Prostate gland (tissue), 2 donors: ENCODE data around the gene INSIG1. TPM values are rescaled to one million over a fixed set of nuclear protein-coding genes. Genes with fewer than 3 reads are reported as not detected.

ENCODE experiments used
- DNase-seq: peaks from one replicate; pipeline ENCODE4 v3.0.0-alpha.2; 2019; ENCODE audit warnings: low spot score
- H3K27ac ChIP-seq, 2 donors: fragments of 200-600 bp; sonication (generic); 2 replicates each; pipeline ENCODE4 v1.5.1; 2017 to 2019
- H3K27me3 ChIP-seq: fragments of 200-600 bp; sonication (generic); replicated peaks from 2 replicates; pipeline ENCODE4 v1.5.1; 2019; ENCODE audit not compliant: insufficient read depth
- H3K36me3 ChIP-seq, 2 donors: fragments of 200-600 bp; sonication (generic); 1 replicate in 1 of 2; 2 replicates in 1 of 2; pipeline versions ENCODE4 v1.5.1 to v1.8.1; 2017 to 2019
- H3K4me1 ChIP-seq: fragments of 200-600 bp; sonication (generic); replicated peaks from 2 replicates; pipeline ENCODE4 v1.5.1; 2019
- H3K4me3 ChIP-seq, 2 donors: fragments of 200-600 bp; sonication (generic); 2 replicates each; pipeline ENCODE4 v1.5.1; 2017 to 2019
- H3K9me3 ChIP-seq: fragments of 200-600 bp; sonication (generic); 2 replicates; pipeline ENCODE4 v1.5.1; 2017
- POLR2A ChIP-seq: fragments of 450-650 bp; IDR thresholded peaks from one replicate; pipeline ENCODE4 v1.6.1; 2016; ENCODE audit warnings: antibody characterized with exemption, mild to moderate bottlenecking
- POLR2AphosphoS5 ChIP-seq: sonication (generic); formaldehyde crosslinking; IDR thresholded peaks from one replicate; pipeline ENCODE4 v1.6.1; 2017; ENCODE audit warnings: antibody characterized with exemption
- whole genome bisulfite sequencing: methylation state at CpG from one replicate; pipeline ENCODE4 v1.1.5; 2018; 5-methylcytosine and 5-hydroxymethylcytosine counted together
- intact Hi-C: fragments of 100-400 bp; cut with DNase I; formaldehyde crosslinking; loops from one replicate; pipeline ENCODE4 v1.14.2; 2022
- total RNA-seq, 2 donors: library from RNA; depleted of rRNA; stranded (reverse); fragments of >200 nt; gene quantifications; one replicate each; pipeline ENCODE4 v1.1.0, GENCODE V29; 2016
- TF ChIP-seq, protein P1 (sequence below), 4 experiments: fragments of 200-600 bp in 2 of 4; fragments of 450-650 bp in 2 of 4; sonication (generic) in 2 of 4; IDR thresholded peaks; 1 replicate in 3 of 4; 2 replicates in 1 of 4; pipeline ENCODE4 v1.5.1; 2016 to 2019; ENCODE audit warnings: antibody characterized with exemption in 4 of 4, mild to moderate bottlenecking in 2 of 4, moderate library complexity in 2 of 4

Gene INSIG1
- total RNA-seq, 2 donors from 2014 or later = 60.5 to 112 TPM

- TF ChIP-seq, protein P1, sequence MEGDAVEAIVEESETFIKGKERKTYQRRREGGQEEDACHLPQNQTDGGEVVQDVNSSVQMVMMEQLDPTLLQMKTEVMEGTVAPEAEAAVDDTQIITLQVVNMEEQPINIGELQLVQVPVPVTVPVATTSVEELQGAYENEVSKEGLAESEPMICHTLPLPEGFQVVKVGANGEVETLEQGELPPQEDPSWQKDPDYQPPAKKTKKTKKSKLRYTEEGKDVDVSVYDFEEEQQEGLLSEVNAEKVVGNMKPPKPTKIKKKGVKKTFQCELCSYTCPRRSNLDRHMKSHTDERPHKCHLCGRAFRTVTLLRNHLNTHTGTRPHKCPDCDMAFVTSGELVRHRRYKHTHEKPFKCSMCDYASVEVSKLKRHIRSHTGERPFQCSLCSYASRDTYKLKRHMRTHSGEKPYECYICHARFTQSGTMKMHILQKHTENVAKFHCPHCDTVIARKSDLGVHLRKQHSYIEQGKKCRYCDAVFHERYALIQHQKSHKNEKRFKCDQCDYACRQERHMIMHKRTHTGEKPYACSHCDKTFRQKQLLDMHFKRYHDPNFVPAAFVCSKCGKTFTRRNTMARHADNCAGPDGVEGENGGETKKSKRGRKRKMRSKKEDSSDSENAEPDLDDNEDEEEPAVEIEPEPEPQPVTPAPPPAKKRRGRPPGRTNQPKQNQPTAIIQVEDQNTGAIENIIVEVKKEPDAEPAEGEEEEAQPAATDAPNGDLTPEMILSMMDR (IDR thresholded peaks at IDR 0.05) = no peak
- TF ChIP-seq POLR2AphosphoS5 = no peak
- TF ChIP-seq POLR2A = no peak
- H3K4me1 ChIP-seq = no peaks in the 10 kb centered on the region
- peaks cover 3% of the 10 kb centered on the region for H3K27me3 ChIP-seq
- no peaks in the 10 kb centered on the region for H3K9me3 ChIP-seq
- intact Hi-C loops = no loop called here
- DNase-seq = no peak
- no peaks in the 10 kb centered on the region for H3K36me3 ChIP-seq
- 63% methylated on average over 23 of the region's 23 CpGs for WGBS
- H3K27ac ChIP-seq = no peak overlapping the region
- no peak overlapping the region for H3K4me3 ChIP-seq
Measured at GRCh38 chr7:155333346-155334234, 35.9 kb downstream of the INSIG1 start.

- Histone ChIP-seq H3K27ac (no peak overlapping the region), H3K4me3 (no peak overlapping the region), H3K36me3 (no peaks in the 10 kb centered on the region), H3K4me1 (no peaks in the 10 kb centered on the region), H3K27me3 (peaks cover 3% of the 10 kb centered on the region), H3K9me3 (no peaks in the 10 kb centered on the region)
- 78% methylated on average over 21 of the region's 21 CpGs for WGBS
- TF ChIP-seq POLR2A = no peak
- TF ChIP-seq, protein P1 (IDR thresholded peaks at IDR 0.05) = no peak
- TF ChIP-seq POLR2AphosphoS5 = no peak
- no peak for DNase-seq
- intact Hi-C loops = no loop called here
Measured at GRCh38 chr7:155336812-155337602, 39.3 kb downstream of the INSIG1 start.

- no peaks in the 10 kb centered on the region for H3K9me3 ChIP-seq
- H3K36me3 ChIP-seq = no peaks in the 10 kb centered on the region
- no peaks in the 10 kb centered on the region for H3K27me3 ChIP-seq
- H3K27ac ChIP-seq = no peak overlapping the region
- 83% methylated on average over 37 of the region's 37 CpGs for WGBS
- H3K4me1 ChIP-seq = no peaks in the 10 kb centered on the region
- TF ChIP-seq POLR2AphosphoS5 (no peak), POLR2A (no peak)
- TF ChIP-seq, protein P1 (IDR thresholded peaks at IDR 0.05) = no peak
- intact Hi-C loops = no loop called here
- no peak overlapping the region for H3K4me3 ChIP-seq
- DNase-seq = no peak
Measured at GRCh38 chr7:155337946-155338631, 40.4 kb downstream of the INSIG1 start.

- no peak overlapping the region for H3K4me3 ChIP-seq
- intact Hi-C loops = no loop called here
- H3K27ac ChIP-seq = no peak overlapping the region
- H3K4me1 ChIP-seq = no peaks in the 10 kb centered on the region
- TF ChIP-seq, protein P1 (IDR thresholded peaks at IDR 0.05) = no peak
- TF ChIP-seq POLR2AphosphoS5 (no peak), POLR2A (no peak)
- no peaks in the 10 kb centered on the region for H3K9me3 ChIP-seq
- no peaks in the 10 kb centered on the region for H3K36me3 ChIP-seq
- H3K27me3 ChIP-seq = no peaks in the 10 kb centered on the region
- DNase-seq = no peak
- 72% methylated on average over 25 of the region's 25 CpGs for WGBS
Measured at GRCh38 chr7:155338632-155339320, 41.1 kb downstream of the INSIG1 start.
